Measurements from ENCODE around the gene ALDH3B2. TPM values are rescaled to one million over a fixed set of nuclear protein-coding genes. Genes with fewer than 3 reads are reported as not detected.

ALDH3B2 gene
- total and polyA plus RNA-seq, 2 experiments from 2014 or later, result not detected

DNA sequence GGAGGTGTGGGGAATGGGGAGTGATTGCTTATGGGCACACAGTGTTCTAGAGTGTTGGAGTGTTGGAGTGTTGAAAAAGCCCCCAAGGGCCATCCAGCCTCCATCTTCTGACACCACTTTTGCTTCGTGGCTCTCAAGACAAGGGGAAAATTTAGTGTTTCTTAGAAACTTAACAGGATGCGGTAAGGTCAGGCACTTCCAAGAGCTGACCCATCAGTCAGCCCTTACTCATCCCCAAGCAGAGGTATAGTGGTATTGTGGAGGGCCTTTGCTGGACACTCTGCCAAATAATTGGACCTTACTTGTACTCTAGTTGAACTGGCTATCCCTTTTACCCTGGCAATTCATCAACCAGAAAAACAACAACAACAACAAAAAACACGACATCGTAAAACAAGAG is 14.8 kb upstream of the ALDH3B2 start:
- no peaks in the 10 kb centered on the region; the same call in 2 of the 3 replicates for H3K9me3 Mint-ChIP-seq
- H3F3A ChIP-seq (replicated peaks; ENCODE audit: low read depth), result no peaks in the 10 kb centered on the region
- no peaks in the 10 kb centered on the region for H4K20me1 ChIP-seq (replicated peaks; ENCODE audit: insufficient read depth)
- peaks cover 3% of the 10 kb centered on the region for H3K27me3 Mint-ChIP-seq (ENCODE audit: insufficient read depth, low read depth, poor library complexity)
- no peak overlapping the region for H3K27ac ChIP-seq (ENCODE audit: low read depth)
- no peaks in the 10 kb centered on the region for H3K79me2 ChIP-seq (replicated peaks; ENCODE audit: insufficient read depth)
- peaks cover 4% of the 10 kb centered on the region; the same call in 1 of the 3 replicates for H3K4me1 Mint-ChIP-seq
- DNase-seq (ENCODE audit: low spot score), result no peak
- H2AFZ ChIP-seq, result no peak overlapping the region
- H3K4me3 ChIP-seq, result no peak overlapping the region
- no peaks in the 10 kb centered on the region for H3K4me1 ChIP-seq (ENCODE audit: insufficient read depth)
- TF ChIP-seq ZNF462 (CRISPR knock-in tag; IDR thresholded peaks at IDR 0.05), result no peak
- TF ChIP-seq CTCF (conservative IDR thresholded peaks at IDR 0.05; ENCODE audit: low read depth in 2 of 2), result no peak
- TF ChIP-seq JUNB (IDR thresholded peaks at IDR 0.05; ENCODE audit: unreplicated experiment), result no peak
- TF ChIP-seq POLR2AphosphoS5 (IDR thresholded peaks at IDR 0.05; ENCODE audit: low read depth), result no peak
- TF ChIP-seq, protein P1, sequence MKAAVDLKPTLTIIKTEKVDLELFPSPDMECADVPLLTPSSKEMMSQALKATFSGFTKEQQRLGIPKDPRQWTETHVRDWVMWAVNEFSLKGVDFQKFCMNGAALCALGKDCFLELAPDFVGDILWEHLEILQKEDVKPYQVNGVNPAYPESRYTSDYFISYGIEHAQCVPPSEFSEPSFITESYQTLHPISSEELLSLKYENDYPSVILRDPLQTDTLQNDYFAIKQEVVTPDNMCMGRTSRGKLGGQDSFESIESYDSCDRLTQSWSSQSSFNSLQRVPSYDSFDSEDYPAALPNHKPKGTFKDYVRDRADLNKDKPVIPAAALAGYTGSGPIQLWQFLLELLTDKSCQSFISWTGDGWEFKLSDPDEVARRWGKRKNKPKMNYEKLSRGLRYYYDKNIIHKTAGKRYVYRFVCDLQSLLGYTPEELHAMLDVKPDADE (IDR thresholded peaks at IDR 0.05), result no peak
- no peak for TF ChIP-seq STAT1 (IDR thresholded peaks at IDR 0.05; ENCODE audit: unreplicated experiment)
- TF ChIP-seq NANOG (IDR thresholded peaks at IDR 0.05; ENCODE audit: borderline replicate concordance), result no peak
- TF ChIP-seq EZH2phosphoT487 (IDR thresholded peaks at IDR 0.05; ENCODE audit: unreplicated experiment), result no peak
- no peaks in the 10 kb centered on the region for H3K36me3 ChIP-seq (ENCODE audit: insufficient read depth)
- H3K4me3 Mint-ChIP-seq, result no peak overlapping the region
- H3K27ac Mint-ChIP-seq, result no peak overlapping the region
- no peaks in the 10 kb centered on the region for H3K27me3 ChIP-seq (ENCODE audit: insufficient read depth)
- no peak for ATAC-seq
- H3K36me3 Mint-ChIP-seq (ENCODE audit: low read depth), result no peaks in the 10 kb centered on the region
- H3K4me2 ChIP-seq, result no peak overlapping the region
- no peaks in the 10 kb centered on the region for H3K9me2 ChIP-seq (ENCODE audit: insufficient read depth)
